Measurements from ENCODE around the gene SPATS2. TPM values are rescaled to one million over a fixed set of nuclear protein-coding genes. Genes with fewer than 3 reads are reported as not detected.

The SPATS2 gene
- total RNA-seq, 4 donors from 2014 or later, result 3.3 to 46.0 (median 16.0) TPM

GRCh38 chr12:49550693-49551252 lies 183.5 kb downstream of the SPATS2 start:
- TF ChIP-seq POLR2A (IDR thresholded peaks at IDR 0.05), result no peak
- TF ChIP-seq, protein P1, sequence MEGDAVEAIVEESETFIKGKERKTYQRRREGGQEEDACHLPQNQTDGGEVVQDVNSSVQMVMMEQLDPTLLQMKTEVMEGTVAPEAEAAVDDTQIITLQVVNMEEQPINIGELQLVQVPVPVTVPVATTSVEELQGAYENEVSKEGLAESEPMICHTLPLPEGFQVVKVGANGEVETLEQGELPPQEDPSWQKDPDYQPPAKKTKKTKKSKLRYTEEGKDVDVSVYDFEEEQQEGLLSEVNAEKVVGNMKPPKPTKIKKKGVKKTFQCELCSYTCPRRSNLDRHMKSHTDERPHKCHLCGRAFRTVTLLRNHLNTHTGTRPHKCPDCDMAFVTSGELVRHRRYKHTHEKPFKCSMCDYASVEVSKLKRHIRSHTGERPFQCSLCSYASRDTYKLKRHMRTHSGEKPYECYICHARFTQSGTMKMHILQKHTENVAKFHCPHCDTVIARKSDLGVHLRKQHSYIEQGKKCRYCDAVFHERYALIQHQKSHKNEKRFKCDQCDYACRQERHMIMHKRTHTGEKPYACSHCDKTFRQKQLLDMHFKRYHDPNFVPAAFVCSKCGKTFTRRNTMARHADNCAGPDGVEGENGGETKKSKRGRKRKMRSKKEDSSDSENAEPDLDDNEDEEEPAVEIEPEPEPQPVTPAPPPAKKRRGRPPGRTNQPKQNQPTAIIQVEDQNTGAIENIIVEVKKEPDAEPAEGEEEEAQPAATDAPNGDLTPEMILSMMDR (IDR thresholded peaks at IDR 0.05), result no peak
- no peaks in the 10 kb centered on the region for H3K9me3 ChIP-seq
- intact Hi-C loops (cut with DNase I; ENCODE audit: low total_unique reads), result no loop called here

DNA sequence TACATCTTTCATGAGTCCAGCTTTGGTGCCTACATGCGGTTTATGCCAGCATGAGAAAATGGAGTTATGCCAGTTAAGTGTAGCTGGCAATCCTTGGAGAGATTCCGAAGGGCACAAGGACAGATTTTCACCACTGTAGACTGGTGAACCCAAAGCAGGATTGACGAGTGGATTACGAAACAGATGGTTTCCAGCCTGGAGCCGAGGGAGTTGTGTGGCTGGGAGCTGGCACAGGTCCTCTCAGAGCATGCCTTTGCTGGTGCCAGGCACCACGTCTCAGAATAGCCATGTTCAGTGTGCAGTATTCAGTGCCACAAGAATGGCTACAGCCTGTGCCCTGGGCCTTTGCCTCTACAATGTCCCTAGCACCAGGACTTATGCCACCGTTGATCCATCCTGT lies 184.8 kb downstream of the SPATS2 start:
- no peak for DNase-seq
- H3K36me3 ChIP-seq, result no peaks in the 10 kb centered on the region
- intact Hi-C loops (cut with DNase I; ENCODE audit: low total_unique reads), result no loop called here
- no peaks in the 10 kb centered on the region for H3K4me1 ChIP-seq
- no peak overlapping the region for H3K27ac ChIP-seq
- no peaks in the 10 kb centered on the region for H3K9me3 ChIP-seq
- TF ChIP-seq, protein P1 (IDR thresholded peaks at IDR 0.05), result no peak
- TF ChIP-seq POLR2A (IDR thresholded peaks at IDR 0.05), result no peak
- H3K4me3 ChIP-seq, result no peak overlapping the region
- H3K27me3 ChIP-seq, result no peaks in the 10 kb centered on the region

More at GRCh38 chr12:49550693-49551252, 183.5 kb downstream of the SPATS2 start:
- DNase-seq, result no peak
- no peak overlapping the region for H3K27ac ChIP-seq
- H3K4me3 ChIP-seq, result no peak overlapping the region
- no peaks in the 10 kb centered on the region for H3K4me1 ChIP-seq
- H3K27me3 ChIP-seq, result no peaks in the 10 kb centered on the region
- H3K36me3 ChIP-seq, result no peaks in the 10 kb centered on the region

DNA sequence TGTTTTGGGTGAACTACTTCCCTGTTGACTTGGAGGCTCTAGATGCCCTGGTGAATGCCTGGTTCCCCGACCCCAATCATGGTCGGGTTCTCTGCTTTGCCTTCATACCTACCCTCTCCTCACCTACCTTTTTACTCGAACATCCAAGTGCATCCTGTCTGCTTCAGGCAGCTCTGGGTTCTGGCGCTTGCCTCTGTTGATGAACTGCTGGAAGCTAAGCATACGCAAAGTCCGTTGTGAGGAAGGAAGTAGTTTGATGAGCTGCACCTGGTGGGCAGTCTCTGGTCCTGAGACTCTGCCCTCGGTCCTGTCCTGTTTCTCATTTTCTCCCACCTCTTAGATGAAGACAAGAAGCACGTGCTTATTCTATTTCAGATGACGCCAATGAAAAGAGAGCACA lies 185.2 kb downstream of the SPATS2 start:
- DNase-seq, result no peak
- no peaks in the 10 kb centered on the region for H3K4me1 ChIP-seq
- TF ChIP-seq, protein P1 (IDR thresholded peaks at IDR 0.05), result no peak
- TF ChIP-seq POLR2A (IDR thresholded peaks at IDR 0.05), result no peak
- H3K27ac ChIP-seq, result no peak overlapping the region
- H3K9me3 ChIP-seq, result no peaks in the 10 kb centered on the region
- H3K4me3 ChIP-seq, result no peak overlapping the region
- H3K36me3 ChIP-seq, result no peaks in the 10 kb centered on the region
- intact Hi-C loops (cut with DNase I; ENCODE audit: low total_unique reads), result no loop called here
- H3K27me3 ChIP-seq, result no peaks in the 10 kb centered on the region

- no peak for DNase-seq
- no peaks in the 10 kb centered on the region for H3K36me3 ChIP-seq
- H3K27ac ChIP-seq, result no peak overlapping the region
- H3K27me3 ChIP-seq, result no peaks in the 10 kb centered on the region
- no peak overlapping the region for H3K4me3 ChIP-seq
- H3K9me3 ChIP-seq, result no peaks in the 10 kb centered on the region
- TF ChIP-seq, protein P1 (IDR thresholded peaks at IDR 0.05), result no peak
- TF ChIP-seq POLR2A (IDR thresholded peaks at IDR 0.05), result no peak
- intact Hi-C loops (cut with DNase I; ENCODE audit: low total_unique reads), result no loop called here
- no peaks in the 10 kb centered on the region for H3K4me1 ChIP-seq
These were observed 185.6 kb downstream of the SPATS2 start for GRCh38 chr12:49552899-49553298.

GRCh38 chr12:49553512-49554088 lies 186.3 kb downstream of the SPATS2 start:
- Histone ChIP-seq H3K27me3 (no peaks in the 10 kb centered on the region), H3K9me3 (no peaks in the 10 kb centered on the region), H3K36me3 (no peaks in the 10 kb centered on the region), H3K4me3 (no peak overlapping the region), H3K27ac (no peak overlapping the region), H3K4me1 (no peaks in the 10 kb centered on the region)
- DNase-seq, result no peak
- intact Hi-C loops (cut with DNase I; ENCODE audit: low total_unique reads), result no loop called here
- TF ChIP-seq, protein P1 (IDR thresholded peaks at IDR 0.05), result no peak
- no peak for TF ChIP-seq POLR2A (IDR thresholded peaks at IDR 0.05)
